ENCODE data around the gene RTL10. TPM values are rescaled to one million over a fixed set of nuclear protein-coding genes. Genes with fewer than 3 reads are reported as not detected.
A peak's percentile ranks its signal among the peaks of the same experiment; 100 is the strongest.

RTL10 gene
- total RNA-seq, 2 donors from 2014 or later, result 20.6 to 22.2 TPM

DNA sequence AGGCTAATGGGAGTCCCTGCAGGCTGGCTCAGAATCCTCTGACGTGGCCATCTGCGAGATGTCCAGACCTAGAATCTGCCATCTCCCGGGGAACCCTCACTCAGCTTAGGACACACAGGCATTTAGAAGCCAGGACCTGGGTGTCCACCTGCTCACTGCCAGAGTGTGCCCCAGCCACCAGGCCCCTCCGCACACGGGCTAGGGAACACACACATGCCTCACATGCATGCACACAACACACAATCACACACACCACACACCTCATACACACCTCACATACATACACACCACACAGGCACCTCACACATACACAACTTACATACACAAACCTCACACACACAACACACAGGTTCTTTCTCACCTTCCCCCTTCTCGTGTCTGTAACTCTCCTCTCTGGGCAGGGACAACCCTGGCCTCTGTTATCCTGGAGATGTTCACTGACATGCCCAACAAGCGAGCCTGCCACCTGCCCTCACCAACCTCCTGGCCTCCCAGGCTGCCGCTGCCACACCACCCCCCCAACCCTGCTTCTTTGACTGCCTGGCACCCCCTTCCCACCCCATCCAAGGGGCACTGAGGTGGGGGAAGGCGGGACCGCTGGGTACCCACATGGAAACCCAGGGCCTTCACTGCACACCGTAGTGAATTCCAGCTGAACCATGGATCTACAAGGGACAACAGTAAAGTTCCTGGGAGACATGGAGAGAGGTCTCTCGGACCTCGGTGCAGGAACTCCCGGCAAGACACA is 38.1 kb downstream of the RTL10 start:
- no peak overlapping the region for H3K27ac Mint-ChIP-seq
- 92 to 98% methylated on average over 8 to 14 of the region's 14 CpGs for WGBS, 2 experiments (ENCODE audit: insufficient coverage in 1 of 2, insufficient read length in 1 of 2)

DNA sequence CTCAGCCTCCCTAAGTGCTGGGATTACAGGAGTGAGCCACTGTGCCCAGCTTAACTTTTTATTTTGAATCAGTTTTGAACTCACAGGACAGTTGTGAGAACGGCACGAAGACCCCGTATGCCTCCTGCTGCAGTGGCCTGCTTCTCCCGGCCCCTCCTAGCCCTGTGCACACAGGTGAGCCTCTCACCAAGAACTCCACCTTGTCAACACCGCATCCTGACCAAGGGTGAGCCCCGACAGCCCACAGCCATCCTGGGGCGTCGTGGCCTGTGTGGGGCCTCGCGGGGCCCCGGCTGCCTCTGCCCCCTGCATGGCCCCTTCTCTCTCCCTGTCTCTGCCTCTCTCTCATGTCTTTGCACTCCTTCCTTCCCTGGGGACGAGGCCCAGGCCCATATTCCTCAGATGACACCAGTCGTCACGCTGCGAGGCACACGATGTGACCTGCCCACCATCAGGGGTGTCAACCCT is 38.8 kb downstream of the RTL10 start:
- no peak overlapping the region for H3K4me3 Mint-ChIP-seq

More for the DNA sequence above, 38.1 kb downstream of the RTL10 start:
- Histone ChIP-seq H3K27me3 (ENCODE audit: control insufficient read depth, insufficient read depth, low read length, poor library complexity, severe bottlenecking) (no peaks in the 10 kb centered on the region), H3K36me3 (ENCODE audit: control insufficient read depth, insufficient read depth, low read length) (no peaks in the 10 kb centered on the region), H3K4me3 (ENCODE audit: low read length) (no peak overlapping the region), H3K4me1 (ENCODE audit: control insufficient read depth, insufficient read depth, low read length) (no peaks in the 10 kb centered on the region), H3K9ac (ENCODE audit: extremely low read depth, low read length, poor library complexity, severe bottlenecking) (no peak overlapping the region), H3K9me3 (ENCODE audit: control insufficient read depth, low read length) (no peaks in the 10 kb centered on the region), H3K27ac (ENCODE audit: low read depth, low read length) (no peak overlapping the region)
- no peaks in the 10 kb centered on the region for H3K27me3 Mint-ChIP-seq (ENCODE audit: insufficient read depth)
- TF ChIP-seq CTCF (conservative IDR thresholded peaks at IDR 0.05), result no peak
- no peaks in the 10 kb centered on the region for H3K9me3 Mint-ChIP-seq
- no peak overlapping the region for H3K4me3 Mint-ChIP-seq
- DNase-seq, result peak; percentile 20
- no peaks in the 10 kb centered on the region for H3K36me3 Mint-ChIP-seq (ENCODE audit: low read depth)
- H3K4me1 Mint-ChIP-seq, result no peaks in the 10 kb centered on the region

GRCh38 chr22:19815093-19815822 is 39.4 kb downstream of the RTL10 start:
- peak overlapping the region; percentile 64 for H3K27ac Mint-ChIP-seq
- no peaks in the 10 kb centered on the region for H3K36me3 ChIP-seq (ENCODE audit: control insufficient read depth, insufficient read depth, low read length)
- H3K27ac ChIP-seq (ENCODE audit: low read depth, low read length), result no peak overlapping the region
- H3K9me3 Mint-ChIP-seq, result no peaks in the 10 kb centered on the region
- no peak overlapping the region for H3K4me3 ChIP-seq (ENCODE audit: low read length)
- no peaks in the 10 kb centered on the region for H3K36me3 Mint-ChIP-seq (ENCODE audit: low read depth)
- no peaks in the 10 kb centered on the region for H3K4me1 Mint-ChIP-seq
- H3K4me3 Mint-ChIP-seq, result no peak overlapping the region
- H3K4me1 ChIP-seq (ENCODE audit: control insufficient read depth, insufficient read depth, low read length), result no peaks in the 10 kb centered on the region
- H3K9ac ChIP-seq (ENCODE audit: extremely low read depth, low read length, poor library complexity, severe bottlenecking), result no peak overlapping the region
- no peaks in the 10 kb centered on the region for H3K27me3 Mint-ChIP-seq (ENCODE audit: insufficient read depth)
- H3K9me3 ChIP-seq (ENCODE audit: control insufficient read depth, low read length), result no peaks in the 10 kb centered on the region
- no peaks in the 10 kb centered on the region for H3K27me3 ChIP-seq (ENCODE audit: control insufficient read depth, insufficient read depth, low read length, poor library complexity, severe bottlenecking)
- peak; percentile 10 for DNase-seq
- WGBS, 2 experiments (ENCODE audit: insufficient coverage in 1 of 2, insufficient read length in 1 of 2), result 93% methylated on average over 13 to 18 of the region's 18 CpGs
- no peak for TF ChIP-seq CTCF (conservative IDR thresholded peaks at IDR 0.05)

More for the DNA sequence above, 38.8 kb downstream of the RTL10 start:
- 95 to 96% methylated on average over 12 to 16 of the region's 16 CpGs for WGBS, 2 experiments (ENCODE audit: insufficient coverage in 1 of 2, insufficient read length in 1 of 2)
- TF ChIP-seq CTCF (conservative IDR thresholded peaks at IDR 0.05), result no peak
- no peak overlapping the region for H3K4me3 ChIP-seq (ENCODE audit: low read length)
- no peaks in the 10 kb centered on the region for H3K4me1 Mint-ChIP-seq
- no peaks in the 10 kb centered on the region for H3K36me3 ChIP-seq (ENCODE audit: control insufficient read depth, insufficient read depth, low read length)
- no peak overlapping the region for H3K9ac ChIP-seq (ENCODE audit: extremely low read depth, low read length, poor library complexity, severe bottlenecking)
- H3K27me3 Mint-ChIP-seq (ENCODE audit: insufficient read depth), result no peaks in the 10 kb centered on the region
- peak overlapping the region; percentile 64 for H3K27ac Mint-ChIP-seq
- no peaks in the 10 kb centered on the region for H3K4me1 ChIP-seq (ENCODE audit: control insufficient read depth, insufficient read depth, low read length)
- H3K27me3 ChIP-seq (ENCODE audit: control insufficient read depth, insufficient read depth, low read length, poor library complexity, severe bottlenecking), result no peaks in the 10 kb centered on the region
- no peak overlapping the region for H3K27ac ChIP-seq (ENCODE audit: low read depth, low read length)
- H3K9me3 ChIP-seq (ENCODE audit: control insufficient read depth, low read length), result no peaks in the 10 kb centered on the region
- no peaks in the 10 kb centered on the region for H3K36me3 Mint-ChIP-seq (ENCODE audit: low read depth)
- DNase-seq, result peak; percentile 24
- no peaks in the 10 kb centered on the region for H3K9me3 Mint-ChIP-seq
